GM12875 (cell line): Measurements from ENCODE around the gene ZNF124.
"Not testable (repeated sequence)": the region's sequence is repeated elsewhere in the genome, so short reads cannot be mapped to it uniquely, and the experiment has no call there.

Experiments used
- H3K4me3 ChIP-seq: one replicate; pipeline ENCODE4 v1.5.1; 2011; ENCODE audit warnings: low read depth, low read length, control low read depth
- TF ChIP-seq, protein P1 (sequence below): IDR thresholded peaks from 2 replicates; pipeline ENCODE4 v1.5.1; 2011; ENCODE audit warnings: low read depth, mild to moderate bottlenecking, control low read depth, inconsistent platforms, low read length, moderate library complexity, borderline replicate concordance; ENCODE audit not compliant: insufficient read depth

ZNF124 gene

DNA sequence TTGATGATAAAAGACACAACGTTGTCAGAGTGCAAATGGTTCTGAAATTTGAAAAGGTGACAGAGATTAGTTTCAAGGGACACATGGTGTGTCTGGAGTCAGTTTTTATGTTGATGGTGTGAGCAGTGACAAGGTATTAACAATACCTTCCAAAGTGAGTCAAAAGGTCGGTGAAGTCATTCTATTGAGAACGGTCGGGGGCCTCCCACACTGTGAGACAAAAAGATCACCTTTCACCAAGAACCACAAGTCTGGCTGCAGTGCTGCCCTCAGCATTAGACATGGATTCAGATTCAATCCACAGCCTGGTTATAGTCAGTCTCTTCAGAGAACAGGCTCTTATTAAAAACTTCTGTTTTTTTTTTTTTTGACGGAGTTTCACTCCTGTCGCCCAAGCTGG lies 26.5 kb downstream of the ZNF124 start:
- H3K4me3 ChIP-seq = no peak overlapping the region
- TF ChIP-seq, protein P1, sequence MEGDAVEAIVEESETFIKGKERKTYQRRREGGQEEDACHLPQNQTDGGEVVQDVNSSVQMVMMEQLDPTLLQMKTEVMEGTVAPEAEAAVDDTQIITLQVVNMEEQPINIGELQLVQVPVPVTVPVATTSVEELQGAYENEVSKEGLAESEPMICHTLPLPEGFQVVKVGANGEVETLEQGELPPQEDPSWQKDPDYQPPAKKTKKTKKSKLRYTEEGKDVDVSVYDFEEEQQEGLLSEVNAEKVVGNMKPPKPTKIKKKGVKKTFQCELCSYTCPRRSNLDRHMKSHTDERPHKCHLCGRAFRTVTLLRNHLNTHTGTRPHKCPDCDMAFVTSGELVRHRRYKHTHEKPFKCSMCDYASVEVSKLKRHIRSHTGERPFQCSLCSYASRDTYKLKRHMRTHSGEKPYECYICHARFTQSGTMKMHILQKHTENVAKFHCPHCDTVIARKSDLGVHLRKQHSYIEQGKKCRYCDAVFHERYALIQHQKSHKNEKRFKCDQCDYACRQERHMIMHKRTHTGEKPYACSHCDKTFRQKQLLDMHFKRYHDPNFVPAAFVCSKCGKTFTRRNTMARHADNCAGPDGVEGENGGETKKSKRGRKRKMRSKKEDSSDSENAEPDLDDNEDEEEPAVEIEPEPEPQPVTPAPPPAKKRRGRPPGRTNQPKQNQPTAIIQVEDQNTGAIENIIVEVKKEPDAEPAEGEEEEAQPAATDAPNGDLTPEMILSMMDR = no peak

- not testable (repeated sequence) for H3K4me3 ChIP-seq
Observed at GRCh38 chr1:247139557-247139956, 32.3 kb downstream of the ZNF124 start.

- TF ChIP-seq, protein P1 = no peak
- no peak overlapping the region for H3K4me3 ChIP-seq
Observed at GRCh38 chr1:247131236-247131635, 40.6 kb downstream of the ZNF124 start.

DNA sequence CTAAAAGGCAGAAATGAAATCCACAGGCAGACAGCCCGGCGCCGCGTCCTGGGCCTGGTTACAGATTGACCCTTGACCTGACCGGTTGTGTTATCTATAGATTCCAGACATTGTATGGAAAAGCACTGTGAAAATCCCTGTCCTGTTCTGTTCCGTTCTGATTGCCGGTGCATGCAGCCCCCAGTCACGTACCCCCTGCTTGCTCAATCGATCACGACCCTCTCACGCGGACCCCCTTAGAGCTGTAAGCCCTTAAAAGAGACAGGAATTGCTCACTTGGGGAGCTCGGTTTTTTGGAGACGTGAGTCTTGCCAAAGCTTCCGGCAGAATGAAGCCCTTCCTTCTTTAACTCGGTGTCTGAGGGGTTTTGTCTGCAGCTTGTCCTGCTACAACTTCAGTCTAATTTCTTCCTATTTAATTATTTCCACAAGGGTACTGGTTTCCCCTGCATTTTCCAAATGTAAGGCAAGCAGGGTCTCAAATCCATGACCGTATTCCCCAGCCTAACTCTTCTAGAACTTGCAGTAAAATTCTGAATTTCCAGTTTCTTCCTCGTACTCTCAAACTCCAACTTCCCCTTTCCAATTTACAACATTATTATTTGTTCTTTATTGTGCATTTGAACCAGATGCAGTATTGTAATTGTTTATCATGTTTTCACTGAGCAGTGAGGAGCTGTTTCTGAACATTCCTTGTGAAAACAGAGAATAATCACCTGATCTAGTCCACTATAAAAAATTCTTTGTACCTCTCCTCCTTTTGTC lies 44.1 kb downstream of the ZNF124 start:
- H3K4me3 ChIP-seq = peak overlapping the region; percentile 26

DNA sequence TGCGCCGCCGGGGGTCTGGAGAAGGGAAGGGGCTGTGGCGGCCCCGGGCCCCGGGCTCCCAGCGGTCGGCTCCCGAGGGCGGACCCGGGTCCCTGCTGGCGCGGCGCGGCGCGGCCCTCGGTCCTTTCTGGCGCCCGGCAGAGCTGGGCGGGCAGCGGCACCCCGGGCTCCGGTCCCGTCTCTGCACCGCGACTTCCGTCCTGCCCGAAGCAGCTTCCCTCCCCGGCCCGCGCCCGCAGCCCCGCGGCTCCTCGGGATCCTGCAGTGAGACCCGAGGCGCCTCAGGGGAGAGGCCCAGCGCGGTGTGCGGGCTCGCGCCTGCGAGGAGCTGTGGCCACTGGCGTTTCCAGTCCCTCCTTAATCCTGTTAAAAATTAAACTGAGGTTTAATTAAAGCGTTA lies 45.2 kb downstream of the ZNF124 start:
- H3K4me3 ChIP-seq = not testable (repeated sequence)

- not testable (repeated sequence) for H3K4me3 ChIP-seq
Observed at GRCh38 chr1:247126166-247126565, 45.7 kb downstream of the ZNF124 start.

GRCh38 chr1:247121382-247121781 lies 50.4 kb downstream of the ZNF124 start:
- H3K4me3 ChIP-seq = no peak overlapping the region
- TF ChIP-seq, protein P1 = no peak

DNA sequence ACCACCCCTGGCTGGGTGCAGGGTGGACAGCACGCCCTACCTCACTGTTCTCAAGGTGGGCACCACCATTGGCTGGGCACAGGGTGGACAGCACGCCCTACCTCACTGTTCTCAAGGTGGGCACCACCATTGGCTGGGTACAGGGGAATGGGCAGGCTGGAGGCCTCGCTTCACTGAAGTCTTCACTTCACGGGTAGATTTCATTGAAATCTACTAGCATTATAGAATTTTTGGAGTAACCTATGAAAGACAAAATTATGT lies 51.5 kb downstream of the ZNF124 start:
- H3K4me3 ChIP-seq = not testable (repeated sequence)

DNA sequence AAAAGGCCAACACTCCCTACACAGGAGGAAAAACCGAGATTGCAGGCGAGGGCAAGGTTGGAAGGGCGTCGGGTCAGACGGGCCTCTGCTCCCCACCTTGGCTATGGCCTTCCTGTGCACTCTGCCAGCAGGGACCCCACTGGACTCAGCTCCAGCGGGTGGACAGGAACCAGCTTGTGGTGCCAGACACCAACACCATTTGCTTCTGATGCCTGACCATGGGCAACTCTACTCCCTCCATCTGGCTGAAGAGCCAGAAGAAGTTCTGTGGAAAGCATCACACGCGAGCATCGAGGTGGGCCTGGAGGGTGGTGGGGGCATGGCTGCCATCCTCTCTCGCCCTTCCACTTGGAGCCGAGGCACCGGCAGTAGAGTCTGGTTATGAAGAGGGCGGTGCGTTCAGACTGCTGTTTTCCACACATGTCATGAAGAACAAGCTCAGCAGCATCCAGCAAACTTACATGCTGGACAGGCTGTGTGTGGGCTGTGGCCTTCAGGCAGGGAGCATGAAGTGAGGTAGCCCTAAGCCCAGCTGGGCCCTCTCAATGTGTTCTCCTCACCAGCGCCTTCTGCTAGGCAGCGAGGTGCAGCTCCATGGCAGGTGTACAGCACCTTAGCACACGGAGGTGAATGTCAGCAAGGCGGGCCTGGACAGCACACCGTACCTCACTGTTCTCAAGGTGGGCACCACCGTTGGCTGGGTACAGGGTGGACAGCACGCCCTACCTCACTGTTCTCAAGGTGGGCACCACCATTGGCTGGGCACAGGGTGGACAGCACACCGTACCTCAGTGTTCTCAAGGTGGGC lies 52.0 kb downstream of the ZNF124 start:
- TF ChIP-seq, protein P1 = no peak
- no peak overlapping the region for H3K4me3 ChIP-seq

GRCh38 chr1:247118946-247119446 lies 52.8 kb downstream of the ZNF124 start:
- TF ChIP-seq, protein P1 = peak; percentile 23; the same call in 1 of the 2 replicates
- H3K4me3 ChIP-seq = no peak overlapping the region
